ENCODE data around the gene C18orf54. TPM values are rescaled to one million over a fixed set of nuclear protein-coding genes. Genes with fewer than 3 reads are reported as not detected.
"Not testable (repeated sequence)": the region's sequence is repeated elsewhere in the genome, so short reads cannot be mapped to it uniquely, and the experiment has no call there.

The C18orf54 gene
- total RNA-seq, 1 experiment from 2014 or later, result 5.5 TPM

GRCh38 chr18:54381640-54382039, 23.9 kb downstream of the C18orf54 start:
- Mint-ChIP-seq H3K36me3 (ENCODE audit: insufficient read depth, unreplicated experiment) (no peaks in the 10 kb centered on the region), H3K4me1 (ENCODE audit: insufficient read depth, unreplicated experiment) (no peaks in the 10 kb centered on the region), H3K27ac (ENCODE audit: low read depth, unreplicated experiment) (no peak overlapping the region), H3K9me3 (ENCODE audit: unreplicated experiment) (no peaks in the 10 kb centered on the region), H3K27me3 (ENCODE audit: insufficient read depth, unreplicated experiment) (no peaks in the 10 kb centered on the region), H3K4me3 (ENCODE audit: unreplicated experiment) (no peak overlapping the region)
- ChIA-PET POLR2A (no interaction called here), CTCF (interaction anchor here (0.6 to 1.4 kb wide), 2 partner anchors 11 to 261 kb away, joined by 4 to 5 read pairs; no protein-coding TSS in a partner anchor)
- no TSS peak for BruUV-seq (replicated peaks)
- intact Hi-C loops (cut with micrococcal nuclease), result no loop called here
- no peak for TF ChIP-seq CTCF (IDR thresholded peaks at IDR 0.05; ENCODE audit: unreplicated experiment)
- DNase-seq (ENCODE audit: unreplicated experiment), result no peak

- no peaks in the 10 kb centered on the region for H3K27me3 Mint-ChIP-seq (ENCODE audit: insufficient read depth, unreplicated experiment)
- ChIA-PET CTCF (interaction anchor here (1.4 kb wide), 1 partner anchor 11 kb away, joined by 4 read pairs; no protein-coding TSS in a partner anchor), POLR2A (no interaction called here)
- no TSS peak for BruUV-seq (replicated peaks)
- no peaks in the 10 kb centered on the region for H3K9me3 Mint-ChIP-seq (ENCODE audit: unreplicated experiment)
- no peak overlapping the region for H3K4me3 Mint-ChIP-seq (ENCODE audit: unreplicated experiment)
- DNase-seq (ENCODE audit: unreplicated experiment), result no peak
- no peak for TF ChIP-seq CTCF (IDR thresholded peaks at IDR 0.05; ENCODE audit: unreplicated experiment)
- intact Hi-C loops (cut with micrococcal nuclease), result no loop called here
- H3K27ac Mint-ChIP-seq (ENCODE audit: low read depth, unreplicated experiment), result no peak overlapping the region
- no peaks in the 10 kb centered on the region for H3K4me1 Mint-ChIP-seq (ENCODE audit: insufficient read depth, unreplicated experiment)
- H3K36me3 Mint-ChIP-seq (ENCODE audit: insufficient read depth, unreplicated experiment), result no peaks in the 10 kb centered on the region
These were observed 24.4 kb downstream of the C18orf54 start for GRCh38 chr18:54382076-54382475.

GRCh38 chr18:54382733-54383252, 25.1 kb downstream of the C18orf54 start:
- Mint-ChIP-seq H3K27me3 (ENCODE audit: insufficient read depth, unreplicated experiment) (no peaks in the 10 kb centered on the region), H3K36me3 (ENCODE audit: insufficient read depth, unreplicated experiment) (no peaks in the 10 kb centered on the region), H3K4me3 (ENCODE audit: unreplicated experiment) (no peak overlapping the region), H3K27ac (ENCODE audit: low read depth, unreplicated experiment) (no peak overlapping the region), H3K9me3 (ENCODE audit: unreplicated experiment) (no peaks in the 10 kb centered on the region), H3K4me1 (ENCODE audit: insufficient read depth, unreplicated experiment) (no peaks in the 10 kb centered on the region)
- BruUV-seq (replicated peaks), result no TSS peak
- intact Hi-C loops (cut with micrococcal nuclease), result no loop called here
- POLR2A ChIA-PET, result no interaction called here
- CTCF ChIA-PET, result interaction anchor here (0.6 kb wide), 1 partner anchor 289 kb away, joined by 4 read pairs; no protein-coding TSS in a partner anchor
- DNase-seq (ENCODE audit: unreplicated experiment), result no peak
- no peak for TF ChIP-seq CTCF (IDR thresholded peaks at IDR 0.05; ENCODE audit: unreplicated experiment)

- CTCF ChIA-PET, result interaction anchor here (0.6 to 0.8 kb wide), 2 partner anchors 20 to 225 kb away, joined by 3 read pairs; no protein-coding TSS in a partner anchor
- no peak for DNase-seq (ENCODE audit: unreplicated experiment)
- H3K27ac Mint-ChIP-seq (ENCODE audit: low read depth, unreplicated experiment), result no peak overlapping the region
These were observed 28.3 kb downstream of the C18orf54 start for GRCh38 chr18:54386043-54386442.

GRCh38 chr18:54386800-54387495, 29.2 kb downstream of the C18orf54 start:
- peaks cover 13% of the 10 kb centered on the region for H3K4me1 Mint-ChIP-seq (ENCODE audit: insufficient read depth, unreplicated experiment)
- ChIA-PET POLR2A (interaction anchor here (0.9 to 2.2 kb wide), 3 partner anchors 29 to 179 kb away, joined by 3 to 16 read pairs (median 3); partner anchors contain the start of genes C18orf54 and STARD6), CTCF (interaction anchor here (0.6 to 2.1 kb wide), 3 partner anchors 19 to 109 kb away, joined by 3 to 9 read pairs (median 3); partner anchors contain the start of genes C18orf54 and STARD6)
- intact Hi-C loops (cut with micrococcal nuclease); H3K36me3 Mint-ChIP-seq (ENCODE audit: insufficient read depth, unreplicated experiment); H3K9me3 Mint-ChIP-seq (ENCODE audit: unreplicated experiment); BruUV-seq (replicated peaks); H3K27me3 Mint-ChIP-seq (ENCODE audit: insufficient read depth, unreplicated experiment); H3K4me3 Mint-ChIP-seq (ENCODE audit: unreplicated experiment); DNase-seq (ENCODE audit: unreplicated experiment): not testable (repeated sequence)
- H3K27ac Mint-ChIP-seq (ENCODE audit: low read depth, unreplicated experiment), result peak overlapping the region; percentile 89

More at GRCh38 chr18:54386043-54386442, 28.3 kb downstream of the C18orf54 start:
- Mint-ChIP-seq H3K4me3 (ENCODE audit: unreplicated experiment) (no peak overlapping the region), H3K4me1 (ENCODE audit: insufficient read depth, unreplicated experiment) (peaks cover 13% of the 10 kb centered on the region), H3K9me3 (ENCODE audit: unreplicated experiment) (no peaks in the 10 kb centered on the region), H3K36me3 (ENCODE audit: insufficient read depth, unreplicated experiment) (no peaks in the 10 kb centered on the region), H3K27me3 (ENCODE audit: insufficient read depth, unreplicated experiment) (no peaks in the 10 kb centered on the region)
- intact Hi-C loops (cut with micrococcal nuclease), result no loop called here
- no TSS peak for BruUV-seq (replicated peaks)
- TF ChIP-seq CTCF (IDR thresholded peaks at IDR 0.05; ENCODE audit: unreplicated experiment), result no peak
- POLR2A ChIA-PET, result interaction anchor here (0.9 kb wide), 1 partner anchor 27 kb away, joined by 3 read pairs; no protein-coding TSS in a partner anchor

All from MCF 10A (cell line).